Progenitor cell of endocrine pancreas (in vitro differentiated cells): Measurements from ENCODE around the gene RALGAPB. TPM values are rescaled to one million over a fixed set of nuclear protein-coding genes. Genes with fewer than 3 reads are reported as not detected.
"Not testable (repeated sequence)": the region's sequence is repeated elsewhere in the genome, so short reads cannot be mapped to it uniquely, and the experiment has no call there.

Source experiments
- DNase-seq: peaks from one replicate; pipeline ENCODE4 v3.0.0; 2021; ENCODE audit warnings: low spot score; ENCODE audit not compliant: unreplicated experiment
- H3K27ac Mint-ChIP-seq: 2 replicates; pipeline ENCODE4 v1.8.0; 2021; ENCODE audit warnings: mild to moderate bottlenecking, moderate library complexity, mixed read lengths
- H3K27me3 Mint-ChIP-seq: 2 replicates; pipeline ENCODE4 v1.8.0; 2021; ENCODE audit warnings: mixed read lengths
- H3K36me3 Mint-ChIP-seq: 2 replicates; pipeline ENCODE4 v1.8.0; 2022; ENCODE audit warnings: mixed read lengths; ENCODE audit not compliant: insufficient read depth
- H3K4me1 Mint-ChIP-seq: 2 replicates; pipeline ENCODE4 v1.8.0; 2021; ENCODE audit warnings: low read depth, mixed read lengths
- H3K4me3 Mint-ChIP-seq: 2 replicates; pipeline ENCODE4 v1.8.0; 2021; ENCODE audit warnings: low read depth, mild to moderate bottlenecking, moderate library complexity, mixed read lengths
- H3K9me3 Mint-ChIP-seq: 2 replicates; pipeline ENCODE4 v1.8.0; 2021; ENCODE audit warnings: low read depth, mixed read lengths
- total RNA-seq: library from RNA; stranded (reverse); gene quantifications from 2 replicates; pipeline ENCODE4 v1.2.1, GENCODE V29; 2021
- TF ChIP-seq, protein P1 (sequence below): fragments of 200-600 bp; sonication (generic); IDR thresholded peaks from one replicate; pipeline ENCODE4 v1.5.0; 2021; ENCODE audit warnings: antibody characterized with exemption, mild to moderate bottlenecking; ENCODE audit not compliant: unreplicated experiment

The RALGAPB gene
- total RNA-seq, 1 donor from 2014 or later: 42.3 TPM

DNA sequence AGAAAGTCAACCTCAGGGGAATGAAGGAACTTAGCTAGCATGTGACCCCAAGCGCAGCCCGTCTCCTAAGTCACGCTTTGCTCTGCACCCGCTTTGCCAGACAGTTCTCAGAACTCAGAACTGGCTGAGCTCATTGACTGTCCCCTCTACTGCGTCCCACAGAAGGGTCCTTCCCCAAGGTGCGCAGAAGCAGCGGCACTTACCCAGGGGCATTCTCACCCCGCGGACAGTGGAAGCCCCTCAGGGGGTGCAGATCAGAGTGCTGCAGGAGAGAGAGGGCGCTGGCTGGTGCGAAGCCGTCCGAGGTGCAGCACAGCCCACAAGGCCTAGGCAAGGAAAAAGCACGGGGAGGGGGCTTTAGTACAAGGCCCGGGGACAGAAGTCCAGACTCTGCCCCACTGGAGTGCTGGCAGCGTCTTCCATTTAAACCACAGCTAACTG lies 38.3 kb upstream of the RALGAPB start:
- Mint-ChIP-seq H3K4me1 (peaks cover 13% of the 10 kb centered on the region), H3K36me3 (peaks cover 18% of the 10 kb centered on the region), H3K27ac (peak overlapping the region; percentile 95), H3K4me3 (peak overlapping the region; percentile 96), H3K9me3 (no peaks in the 10 kb centered on the region), H3K27me3 (peaks cover 7% of the 10 kb centered on the region)
- DNase-seq: no peak
- TF ChIP-seq, protein P1, sequence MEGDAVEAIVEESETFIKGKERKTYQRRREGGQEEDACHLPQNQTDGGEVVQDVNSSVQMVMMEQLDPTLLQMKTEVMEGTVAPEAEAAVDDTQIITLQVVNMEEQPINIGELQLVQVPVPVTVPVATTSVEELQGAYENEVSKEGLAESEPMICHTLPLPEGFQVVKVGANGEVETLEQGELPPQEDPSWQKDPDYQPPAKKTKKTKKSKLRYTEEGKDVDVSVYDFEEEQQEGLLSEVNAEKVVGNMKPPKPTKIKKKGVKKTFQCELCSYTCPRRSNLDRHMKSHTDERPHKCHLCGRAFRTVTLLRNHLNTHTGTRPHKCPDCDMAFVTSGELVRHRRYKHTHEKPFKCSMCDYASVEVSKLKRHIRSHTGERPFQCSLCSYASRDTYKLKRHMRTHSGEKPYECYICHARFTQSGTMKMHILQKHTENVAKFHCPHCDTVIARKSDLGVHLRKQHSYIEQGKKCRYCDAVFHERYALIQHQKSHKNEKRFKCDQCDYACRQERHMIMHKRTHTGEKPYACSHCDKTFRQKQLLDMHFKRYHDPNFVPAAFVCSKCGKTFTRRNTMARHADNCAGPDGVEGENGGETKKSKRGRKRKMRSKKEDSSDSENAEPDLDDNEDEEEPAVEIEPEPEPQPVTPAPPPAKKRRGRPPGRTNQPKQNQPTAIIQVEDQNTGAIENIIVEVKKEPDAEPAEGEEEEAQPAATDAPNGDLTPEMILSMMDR: no peak

GRCh38 chr20:38434770-38435554 lies 37.7 kb upstream of the RALGAPB start, which contains the start of gene SNHG17:
Gene SNHG17, minus strand, starts transcription at chr20:38435328.
- Mint-ChIP-seq H3K9me3 (no peaks in the 10 kb centered on the region), H3K4me3 (peak within 1 kb of the TSS; percentile 96), H3K27me3 (peaks cover 7% of the 10 kb centered on the region), H3K27ac (peak within 1 kb of the TSS; percentile 95), H3K4me1 (peaks cover 13% of the 10 kb centered on the region), H3K36me3 (peaks cover 13% of the 10 kb centered on the region)
- peak; percentile 87 for DNase-seq
- TF ChIP-seq, protein P1: peak; percentile 100

- Mint-ChIP-seq H3K4me1 (peaks cover 13% of the 10 kb centered on the region), H3K27ac (peak overlapping the region; percentile 95), H3K36me3 (peaks cover 13% of the 10 kb centered on the region), H3K27me3 (peaks cover 7% of the 10 kb centered on the region), H3K9me3 (no peaks in the 10 kb centered on the region), H3K4me3 (peak overlapping the region; percentile 96)
- no peak for DNase-seq
- TF ChIP-seq, protein P1: no peak
Measured at GRCh38 chr20:38435555-38435939, 37.1 kb upstream of the RALGAPB start.

DNA sequence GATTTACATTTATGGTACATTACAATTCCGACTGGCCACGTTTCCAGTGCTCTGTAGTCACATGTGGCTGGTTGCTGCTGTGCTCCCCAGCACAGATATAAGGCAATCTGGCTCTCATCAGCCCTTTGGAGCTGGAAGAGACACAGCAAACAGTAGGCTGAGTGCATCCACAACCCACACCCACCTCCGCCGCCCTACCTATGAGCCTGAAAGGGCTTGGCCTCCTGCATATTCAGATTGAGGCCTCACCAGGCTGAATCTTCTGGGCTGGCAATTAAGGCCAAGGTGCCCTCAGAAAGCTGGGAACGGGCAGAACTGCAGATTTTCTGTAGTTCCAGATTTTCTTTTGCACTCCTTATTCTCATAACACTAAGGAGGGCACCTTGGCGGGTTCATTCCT lies 34.8 kb upstream of the RALGAPB start:
- peaks cover 11% of the 10 kb centered on the region for H3K4me1 Mint-ChIP-seq
- TF ChIP-seq, protein P1: no peak
- no peak for DNase-seq
- no peak overlapping the region for H3K4me3 Mint-ChIP-seq
- H3K27me3 Mint-ChIP-seq: peaks cover 10% of the 10 kb centered on the region
- no peaks in the 10 kb centered on the region for H3K9me3 Mint-ChIP-seq
- H3K36me3 Mint-ChIP-seq: peaks cover 2% of the 10 kb centered on the region
- no peak overlapping the region for H3K27ac Mint-ChIP-seq

DNA sequence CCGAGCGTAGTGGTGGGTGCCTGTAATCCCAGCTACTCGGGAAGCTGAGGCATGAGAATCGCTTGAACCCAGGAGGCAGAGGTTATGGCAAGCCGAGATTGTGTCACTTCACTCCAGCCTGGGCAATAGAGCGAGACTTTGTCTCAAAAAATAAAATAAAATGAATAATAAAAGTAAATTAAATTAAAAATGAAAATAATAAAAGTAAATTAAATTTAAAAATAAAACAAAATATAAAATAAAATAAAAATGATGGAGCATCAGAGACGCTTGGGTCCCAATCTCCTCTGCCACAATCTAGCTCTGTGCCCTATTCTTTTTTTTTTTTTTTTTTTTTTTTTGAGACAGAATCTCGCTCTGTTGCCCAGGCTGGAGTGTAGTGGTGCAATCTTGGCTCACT lies 31.5 kb upstream of the RALGAPB start:
- DNase-seq, H3K4me3 Mint-ChIP-seq, H3K36me3 Mint-ChIP-seq, H3K4me1 Mint-ChIP-seq, H3K27ac Mint-ChIP-seq, H3K9me3 Mint-ChIP-seq, H3K27me3 Mint-ChIP-seq: not testable (repeated sequence)

GRCh38 chr20:38441916-38442315 lies 30.7 kb upstream of the RALGAPB start:
- TF ChIP-seq, protein P1: no peak
- no peak for DNase-seq
- Mint-ChIP-seq H3K9me3 (no peaks in the 10 kb centered on the region), H3K4me1 (peaks cover 1% of the 10 kb centered on the region), H3K4me3 (no peak overlapping the region), H3K27me3 (peaks cover 10% of the 10 kb centered on the region), H3K27ac (no peak overlapping the region), H3K36me3 (no peaks in the 10 kb centered on the region)
